Kidney (tissue), 14 donors: ENCODE measurements around the gene FAM227B. TPM values are rescaled to one million over a fixed set of nuclear protein-coding genes. Genes with fewer than 3 reads are reported as not detected.

Experiments
- DNase-seq, 5 donors: peaks; one replicate each; pipeline ENCODE4 v3.0.0-alpha.2; 2013 to 2020
- FAIRE-seq: peaks from 2 replicates; lab custom pipeline; 2012; peaks lifted over from hg19 to GRCh38; lab: Jason Lieb, UNC
- H3K27ac ChIP-seq, 2 donors: one replicate each; pipeline ENCODE4 v1.7.0; 2013; ENCODE audit warnings: low read depth in 2 of 2, low read length in 2 of 2, inconsistent platforms in 1 of 2
- H3K27me3 ChIP-seq: one replicate; pipeline ENCODE4 v1.7.1; 2013; ENCODE audit warnings: low read length, inconsistent platforms; ENCODE audit not compliant: control insufficient read depth, insufficient read depth
- H3K36me3 ChIP-seq, 3 donors: one replicate each; pipeline versions ENCODE4 v1.7.0 to v1.7.1; 2013; ENCODE audit warnings: low read length in 3 of 3, control low read depth in 1 of 3, inconsistent platforms in 1 of 3; ENCODE audit not compliant: insufficient read depth in 3 of 3, control insufficient read depth in 2 of 3
- H3K4me1 ChIP-seq, 3 donors: one replicate each; pipeline versions ENCODE4 v1.7.0 to v1.7.1; 2013; ENCODE audit warnings: low read length in 3 of 3, inconsistent platforms in 1 of 3, low read depth in 1 of 3; ENCODE audit not compliant: control insufficient read depth in 2 of 3, insufficient read depth in 2 of 3
- H3K4me3 ChIP-seq, 3 donors: one replicate each; pipeline versions ENCODE4 v1.7.0 to v1.8.1; 2013; ENCODE audit warnings: low read length in 3 of 3, control low read depth in 1 of 3, inconsistent platforms in 1 of 3
- H3K9ac ChIP-seq, 3 donors: one replicate each; pipeline versions ENCODE4 v1.7.0 to v1.7.1; 2013; ENCODE audit warnings: low read length in 3 of 3, control low read depth in 1 of 3, inconsistent platforms in 1 of 3
- H3K9me3 ChIP-seq, 3 donors: one replicate each; pipeline versions ENCODE4 v1.7.0 to v1.7.1; 2013; ENCODE audit warnings: low read length in 3 of 3, control low read depth in 1 of 3, inconsistent platforms in 1 of 3; ENCODE audit not compliant: control insufficient read depth in 2 of 3, insufficient read depth in 1 of 3
- intact Hi-C: fragments of 100-400 bp; cut with DNase I; formaldehyde crosslinking; loops from one replicate; pipeline ENCODE4 v1.11.1; 2022
- polyA plus RNA-seq: library from polyadenylated mRNA; stranded (reverse); fragments of 350-450 nt; fragmentation: Illumina TruSeq; extraction: RNeasy Lipid Tissue Mini Kit (QIAGEN cat#74804); gene quantifications from one replicate; pipeline ENCODE4 v1.2.3, GENCODE V29; 2014; ENCODE audit warnings: low read depth, low replicate concordance; ENCODE audit not compliant: insufficient read depth
- total RNA-seq: library from RNA; stranded (reverse); fragmentation: NEBNext Ultra II Directional; extraction: Animal tissue kit (Norgen Biotek cat#: 25700); gene quantifications from one replicate; pipeline ENCODE4 v1.2.1, GENCODE V29; 2021
- TF ChIP-seq, protein P1 (sequence below): IDR thresholded peaks from 3 replicates; pipeline ENCODE4 v1.5.1; 2012; ENCODE audit warnings: mild to moderate bottlenecking, moderate library complexity, borderline replicate concordance; ENCODE audit not compliant: insufficient read depth; ENCODE audit errors: extremely low read depth
- donor health status: control.
- donor health status: control.
- donor health status: control.
- donor health status: control.
- donor health status: control.
- donor health status: DM: yes; HTN: yes; CAD: no.
- donor health status: Normal renal cell carcinoma (clear cell type).

Gene FAM227B
- total and polyA plus RNA-seq, 2 donors from 2014 or later: 11.7 to 12.2 TPM

DNA sequence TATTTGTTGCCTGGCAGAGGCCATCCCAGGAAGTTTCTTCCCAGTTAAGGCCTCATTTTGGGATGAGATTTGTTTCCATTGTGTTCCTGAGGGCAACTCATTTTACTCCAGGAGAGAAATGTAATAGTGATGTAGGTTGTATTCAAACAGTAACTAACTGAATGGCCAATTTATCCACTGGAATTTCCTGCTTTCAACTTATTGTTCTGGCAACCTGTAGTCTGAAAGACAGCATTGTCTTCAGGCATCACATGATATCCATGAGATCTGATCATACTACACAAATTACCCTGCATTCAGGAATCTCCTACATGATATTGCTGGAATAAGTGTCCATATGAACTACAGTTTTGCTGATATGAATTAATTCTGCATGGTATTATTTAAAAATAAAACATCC, 277.1 kb downstream of the FAM227B start:
- DNase-seq (no peak), FAIRE-seq (no peak)
- no peaks in the 10 kb centered on the region for H3K4me1 ChIP-seq
- H3K27me3 ChIP-seq: no peaks in the 10 kb centered on the region
- no peak overlapping the region for H3K9ac ChIP-seq
- H3K36me3 ChIP-seq: no peaks in the 10 kb centered on the region
- peaks cover 0 to 4% (median 0%) of the 10 kb centered on the region in 3 donors for H3K9me3 ChIP-seq
- intact Hi-C loops: no loop called here
- H3K27ac ChIP-seq: no peak overlapping the region
- TF ChIP-seq, protein P1, sequence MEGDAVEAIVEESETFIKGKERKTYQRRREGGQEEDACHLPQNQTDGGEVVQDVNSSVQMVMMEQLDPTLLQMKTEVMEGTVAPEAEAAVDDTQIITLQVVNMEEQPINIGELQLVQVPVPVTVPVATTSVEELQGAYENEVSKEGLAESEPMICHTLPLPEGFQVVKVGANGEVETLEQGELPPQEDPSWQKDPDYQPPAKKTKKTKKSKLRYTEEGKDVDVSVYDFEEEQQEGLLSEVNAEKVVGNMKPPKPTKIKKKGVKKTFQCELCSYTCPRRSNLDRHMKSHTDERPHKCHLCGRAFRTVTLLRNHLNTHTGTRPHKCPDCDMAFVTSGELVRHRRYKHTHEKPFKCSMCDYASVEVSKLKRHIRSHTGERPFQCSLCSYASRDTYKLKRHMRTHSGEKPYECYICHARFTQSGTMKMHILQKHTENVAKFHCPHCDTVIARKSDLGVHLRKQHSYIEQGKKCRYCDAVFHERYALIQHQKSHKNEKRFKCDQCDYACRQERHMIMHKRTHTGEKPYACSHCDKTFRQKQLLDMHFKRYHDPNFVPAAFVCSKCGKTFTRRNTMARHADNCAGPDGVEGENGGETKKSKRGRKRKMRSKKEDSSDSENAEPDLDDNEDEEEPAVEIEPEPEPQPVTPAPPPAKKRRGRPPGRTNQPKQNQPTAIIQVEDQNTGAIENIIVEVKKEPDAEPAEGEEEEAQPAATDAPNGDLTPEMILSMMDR: no peak
- no peak overlapping the region for H3K4me3 ChIP-seq

DNA sequence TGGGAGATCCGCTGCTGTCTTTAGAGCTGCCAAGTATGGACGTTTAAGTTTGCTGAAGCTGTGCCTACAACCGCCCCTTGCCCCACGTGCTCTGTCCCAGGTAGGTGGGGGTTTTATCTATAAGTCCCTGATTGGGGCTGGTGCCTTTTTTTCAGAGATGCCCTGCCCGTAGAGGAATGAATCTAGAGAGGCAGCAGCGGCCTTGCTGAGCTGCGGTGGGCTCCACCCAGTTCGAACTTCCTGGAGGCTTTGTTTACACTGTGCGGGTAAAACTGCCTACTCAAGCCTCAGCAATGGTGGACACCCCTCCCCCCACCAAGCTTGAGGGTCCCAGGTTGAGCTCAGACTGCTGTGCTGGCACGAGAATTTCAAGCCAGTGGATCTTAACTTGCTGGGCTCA, 281.0 kb downstream of the FAM227B start:
- Histone ChIP-seq H3K36me3 (no peaks in the 10 kb centered on the region), H3K9me3 (peaks cover 0 to 4% (median 0%) of the 10 kb centered on the region in 3 donors), H3K4me3 (no peak overlapping the region), H3K9ac (no peak overlapping the region), H3K27me3 (no peaks in the 10 kb centered on the region), H3K27ac (no peak overlapping the region), H3K4me1 (no peaks in the 10 kb centered on the region)
- intact Hi-C loops: no loop called here
- DNase-seq (no peak), FAIRE-seq (no peak)
- TF ChIP-seq, protein P1: no peak

DNA sequence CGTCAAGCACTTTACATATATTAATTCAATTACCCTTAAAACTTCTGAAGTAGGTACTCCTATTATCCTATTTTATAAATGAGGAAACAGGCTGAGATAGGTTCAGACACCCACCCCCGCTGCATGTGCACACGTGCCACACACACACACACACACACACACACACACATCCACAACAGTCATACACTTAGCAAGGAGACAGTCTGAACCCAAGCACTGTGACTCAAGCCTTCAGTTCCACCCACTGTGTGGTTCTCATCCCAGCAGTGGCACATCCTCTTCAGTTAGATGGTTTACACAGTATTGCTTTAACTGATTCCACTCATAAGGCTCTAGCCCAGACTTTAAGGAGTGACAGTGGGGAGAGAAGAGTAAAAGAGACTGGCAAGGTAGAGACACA, 288.7 kb downstream of the FAM227B start:
- Histone ChIP-seq H3K9me3 (no peaks in the 10 kb centered on the region), H3K36me3 (peaks cover 0 to 3% (median 2%) of the 10 kb centered on the region in 3 donors), H3K4me3 (no peak overlapping the region), H3K9ac (no peak overlapping the region), H3K27ac (no peak overlapping the region), H3K27me3 (no peaks in the 10 kb centered on the region), H3K4me1 (no peaks in the 10 kb centered on the region)
- DNase-seq (no peak), FAIRE-seq (no peak)
- intact Hi-C loops: no loop called here
- TF ChIP-seq, protein P1: no peak

DNA sequence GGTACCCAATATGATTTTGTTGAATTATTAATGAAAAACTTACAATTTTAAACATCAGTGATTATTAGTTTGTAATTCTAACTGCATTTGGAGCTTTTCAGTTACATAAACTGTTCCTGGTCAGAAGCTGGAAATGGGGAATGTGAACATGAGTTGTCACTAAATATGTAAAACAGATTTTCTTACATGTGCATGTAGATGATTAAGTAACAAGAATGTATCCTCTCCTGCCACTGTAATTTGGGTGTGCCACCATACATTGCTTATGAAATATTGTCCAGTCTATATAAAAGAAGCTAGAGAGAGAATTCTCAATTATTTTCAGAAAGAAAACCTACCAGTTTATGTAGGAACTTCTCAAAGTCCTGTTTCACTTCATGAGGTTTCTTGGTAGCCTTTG, 289.2 kb downstream of the FAM227B start:
- H3K4me3 ChIP-seq: no peak overlapping the region
- H3K27me3 ChIP-seq: no peaks in the 10 kb centered on the region
- no peaks in the 10 kb centered on the region for H3K4me1 ChIP-seq
- intact Hi-C loops: no loop called here
- H3K36me3 ChIP-seq: peaks cover 0 to 3% (median 2%) of the 10 kb centered on the region in 3 donors
- no peaks in the 10 kb centered on the region for H3K9me3 ChIP-seq
- no peak overlapping the region for H3K9ac ChIP-seq
- no peak overlapping the region for H3K27ac ChIP-seq
- TF ChIP-seq, protein P1: no peak
- DNase-seq (no peak), FAIRE-seq (no peak)
